SK-N-SH (cell line): Measurements from ENCODE around the gene ARAP1. TPM values are rescaled to one million over a fixed set of nuclear protein-coding genes. Genes with fewer than 3 reads are reported as not detected.

Experiments used
- CTCF ChIA-PET: fragments of 300-600, 350-600 bp; formaldehyde crosslinking; extraction: SDS; loops from one replicate; lab custom pipeline; 2021; lab: Yijun Ruan, JAX
- POLR2A ChIA-PET: fragments of 350-600 bp; sonication (Branson Sonifier 250); formaldehyde crosslinking; extraction: SDS; loops from one replicate; lab custom pipeline; 2020; ENCODE audit warnings: antibody characterized with exemption, inconsistent platforms; lab: Yijun Ruan, JAX
- DNase-seq: peaks from one replicate; pipeline ENCODE4 v3.0.0; 2012
- H2AFZ ChIP-seq: fragments of 200-600 bp; sonication (generic); 2 replicates; pipeline ENCODE4 v1.8.1; 2016; ENCODE audit warnings: antibody characterized with exemption, mild to moderate bottlenecking, low read depth
- H3F3A ChIP-seq: fragments of 200-600 bp; sonication (generic); replicated peaks from 2 replicates; pipeline ENCODE3; 2016; ENCODE audit warnings: antibody characterized with exemption, mild to moderate bottlenecking; ENCODE audit not compliant: insufficient read depth
- H3K27ac ChIP-seq, 2 experiments: fragments of 200-500 bp in 1 of 2; fragments of 200-600 bp in 1 of 2; sonication (Bioruptor generic) in 1 of 2; sonication (generic), shearing (Covaris generic) in 1 of 2; 2 replicates each; pipeline versions ENCODE4 v1.5.1 to v1.6.1; 2014 to 2016; ENCODE audit warnings: low read depth in 2 of 2, inconsistent platforms in 1 of 2, low read length in 1 of 2, mild to moderate bottlenecking in 1 of 2, mixed read lengths in 1 of 2
- H3K27me3 ChIP-seq: fragments of 200-600 bp; sonication (generic), shearing (Covaris generic); 2 replicates; pipeline ENCODE4 v1.6.1; 2016; ENCODE audit warnings: mixed run types; ENCODE audit not compliant: insufficient read depth
- H3K36me3 ChIP-seq, 2 experiments: fragments of 200-500 bp in 1 of 2; fragments of 200-600 bp in 1 of 2; sonication (Bioruptor generic) in 1 of 2; sonication (generic) in 1 of 2; replicated peaks in 1 of 2; 2 replicates each; pipeline versions ENCODE3 to v1.5.1; 2014 to 2016; ENCODE audit warnings: low read length in 1 of 2, mild to moderate bottlenecking in 1 of 2; ENCODE audit not compliant: insufficient read depth in 2 of 2, control insufficient read depth in 1 of 2
- H3K4me1 ChIP-seq, 2 experiments: fragments of 200-500 bp in 1 of 2; fragments of 200-600 bp in 1 of 2; sonication (Bioruptor generic) in 1 of 2; sonication (generic), shearing (Covaris generic) in 1 of 2; 2 replicates each; pipeline versions ENCODE4 v1.5.1 to v1.6.1; 2014 to 2016; ENCODE audit warnings: low read depth in 1 of 2, low read length in 1 of 2, mixed run types in 1 of 2; ENCODE audit not compliant: insufficient read depth in 2 of 2, control insufficient read depth in 1 of 2
- H3K4me2 ChIP-seq: fragments of 200-600 bp; sonication (generic), shearing (Covaris generic); 2 replicates; pipeline ENCODE4 v1.6.1; 2017; ENCODE audit warnings: mixed run types
- H3K4me3 ChIP-seq, 2 experiments: fragments of 200-500 bp in 1 of 2; fragments of 200-600 bp in 1 of 2; sonication (Bioruptor generic) in 1 of 2; sonication (generic), shearing (Covaris generic) in 1 of 2; 2 replicates each; pipeline versions ENCODE4 v1.5.1 to v1.8.1; 2014 to 2016; ENCODE audit warnings: low read depth in 2 of 2, inconsistent platforms in 1 of 2, low read length in 1 of 2, mild to moderate bottlenecking in 1 of 2, mixed read lengths in 1 of 2, moderate library complexity in 1 of 2
- H3K79me2 ChIP-seq: fragments of 200-600 bp; sonication (generic); 2 replicates; pipeline ENCODE4 v1.8.1; 2017; ENCODE audit warnings: mild to moderate bottlenecking; ENCODE audit not compliant: insufficient read depth
- H3K9ac ChIP-seq: fragments of 200-600 bp; sonication (generic); 2 replicates; pipeline ENCODE4 v1.6.1; 2017; ENCODE audit warnings: mixed run types
- H3K9me2 ChIP-seq: fragments of 200-600 bp; sonication (generic); 2 replicates; pipeline ENCODE4 v1.6.1; 2017; ENCODE audit warnings: mixed run types
- H3K9me3 ChIP-seq: fragments of 200-600 bp; sonication (generic); 2 replicates; pipeline ENCODE4 v1.6.1; 2017; ENCODE audit warnings: mixed run types, mild to moderate bottlenecking, moderate library complexity
- H4K20me1 ChIP-seq: fragments of 200-600 bp; sonication (generic); 2 replicates; pipeline ENCODE4 v1.6.1; 2017; ENCODE audit warnings: mild to moderate bottlenecking, mixed run types; ENCODE audit not compliant: insufficient read depth
- FOXJ3 ChIP-seq: sonication (generic); formaldehyde crosslinking; IDR thresholded peaks from 2 replicates; pipeline ENCODE4 v1.5.1; 2020; ENCODE audit warnings: mild to moderate bottlenecking, missing genetic modification reagents
- FOXM1 ChIP-seq: IDR thresholded peaks from 2 replicates; pipeline ENCODE4 v1.4.0; 2012; ENCODE audit warnings: low read depth, mild to moderate bottlenecking
- GABPA ChIP-seq: IDR thresholded peaks from 2 replicates; pipeline ENCODE4 v1.4.0; 2012; ENCODE audit warnings: low read depth, mild to moderate bottlenecking
- NFIC ChIP-seq: IDR thresholded peaks from 2 replicates; pipeline ENCODE4 v1.4.0; 2012; ENCODE audit warnings: borderline replicate concordance
- RCOR1 ChIP-seq: fragments of 150-350 bp; IDR thresholded peaks from 2 replicates; pipeline ENCODE4 v1.6.1; 2017; ENCODE audit warnings: antibody characterized with exemption, low read length
- RFX5 ChIP-seq: IDR thresholded peaks from 2 replicates; pipeline ENCODE4 v1.6.1; 2012; ENCODE audit warnings: mild to moderate bottlenecking, improper control_type of control experiment, low read length
- SIN3A ChIP-seq: IDR thresholded peaks from 2 replicates; pipeline ENCODE4 v1.6.1; 2012; ENCODE audit warnings: low read depth, mild to moderate bottlenecking, low read length, moderate library complexity, borderline replicate concordance
- SMC3 ChIP-seq: IDR thresholded peaks from 2 replicates; pipeline ENCODE4 v1.6.1; 2012; ENCODE audit warnings: low read depth, low read length, improper control_type of control experiment
- WGBS: methylation state at CpG from one replicate; pipeline ENCODE4 v1.1.6; 2017; ENCODE audit warnings: low lambda C conversion rate; 5-methylcytosine and 5-hydroxymethylcytosine counted together
- polyA plus RNA-seq, 3 experiments: library from polyadenylated mRNA; depleted of rRNA; stranded (reverse); fragments of >200 nt; gene quantifications; 2 replicates each; pipeline ENCODE4 v1.2.3, GENCODE V29; 2012
- TF ChIP-seq, protein P1 (sequence below): fragments of 150-350 bp; IDR thresholded peaks from 2 replicates; pipeline ENCODE4 v1.6.1; 2017; ENCODE audit warnings: antibody characterized with exemption, low read length, low read depth, borderline replicate concordance
- TF ChIP-seq, protein P2 (sequence below): IDR thresholded peaks from 2 replicates; pipeline ENCODE4 v1.4.0; 2012; ENCODE audit warnings: low read depth, borderline replicate concordance
- TF ChIP-seq, protein P3 (sequence below): IDR thresholded peaks from 2 replicates; pipeline ENCODE4 v1.4.0; 2012; ENCODE audit warnings: low read depth
- TF ChIP-seq, protein P4 (sequence below): IDR thresholded peaks from 2 replicates; pipeline ENCODE4 v1.4.0; 2012; ENCODE audit warnings: low read depth, borderline replicate concordance
- TF ChIP-seq, protein P5 (sequence below): IDR thresholded peaks from 2 replicates; pipeline ENCODE4; 2012

ARAP1 gene
- polyA plus RNA-seq, 1 of the 3 experiments (the other 2 are of a cell fraction) = 56.6 TPM

DNA sequence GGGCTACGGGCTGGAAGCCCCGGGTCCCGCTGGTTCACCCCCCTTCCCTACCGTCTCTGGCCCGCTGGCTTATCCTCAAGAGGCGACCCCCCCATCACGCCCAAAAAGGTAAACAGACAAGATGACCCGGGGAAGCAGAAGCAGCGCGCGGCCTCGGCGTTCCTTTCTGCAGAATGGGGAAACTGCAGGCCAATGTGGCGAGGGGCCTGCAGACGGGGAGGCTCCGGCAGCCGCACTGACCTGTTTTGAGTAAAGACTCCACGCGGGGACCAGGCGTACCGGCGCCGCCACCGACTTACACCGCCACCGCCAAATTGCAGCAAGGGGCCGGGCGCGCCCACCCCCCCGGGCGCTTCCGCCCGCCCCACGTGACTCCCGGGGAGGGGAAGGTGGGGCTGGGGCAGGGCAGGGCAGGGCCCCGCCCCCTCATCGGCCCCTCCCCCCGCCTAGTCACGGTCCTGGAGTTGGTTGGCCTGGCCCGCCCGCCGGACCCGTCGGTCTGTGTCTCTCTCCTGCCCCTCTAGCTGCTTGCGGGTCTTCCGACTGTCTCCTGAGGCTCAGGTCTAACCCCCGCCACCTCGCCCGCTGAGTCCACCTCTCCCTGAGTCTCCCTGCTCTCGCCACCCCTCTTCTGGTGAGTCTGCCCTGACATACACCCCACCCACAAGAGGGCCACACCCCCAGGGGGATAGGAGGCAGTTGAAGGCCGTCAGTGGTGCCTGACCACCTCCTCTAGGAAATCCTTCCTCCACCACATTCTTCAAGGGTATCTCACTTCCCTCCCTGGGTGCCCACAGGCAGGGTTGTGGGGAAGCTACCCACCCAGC, at the start of gene ARAP1 (continued):
- TF ChIP-seq SIN3A = no peak; the same call in 1 of the 2 replicates
- TF ChIP-seq, protein P1, sequence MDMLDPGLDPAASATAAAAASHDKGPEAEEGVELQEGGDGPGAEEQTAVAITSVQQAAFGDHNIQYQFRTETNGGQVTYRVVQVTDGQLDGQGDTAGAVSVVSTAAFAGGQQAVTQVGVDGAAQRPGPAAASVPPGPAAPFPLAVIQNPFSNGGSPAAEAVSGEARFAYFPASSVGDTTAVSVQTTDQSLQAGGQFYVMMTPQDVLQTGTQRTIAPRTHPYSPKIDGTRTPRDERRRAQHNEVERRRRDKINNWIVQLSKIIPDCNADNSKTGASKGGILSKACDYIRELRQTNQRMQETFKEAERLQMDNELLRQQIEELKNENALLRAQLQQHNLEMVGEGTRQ = peak; percentile 54; the same call in 1 of the 2 replicates
- TF ChIP-seq SMC3 = no peak
- 0 out of 2 replicates have a peak, but pooled peaks have one; percentile 19 for TF ChIP-seq RCOR1
- TF ChIP-seq NFIC = 0 out of 2 replicates have a peak, but pooled peaks have one; percentile 3
- TF ChIP-seq, protein P2, sequence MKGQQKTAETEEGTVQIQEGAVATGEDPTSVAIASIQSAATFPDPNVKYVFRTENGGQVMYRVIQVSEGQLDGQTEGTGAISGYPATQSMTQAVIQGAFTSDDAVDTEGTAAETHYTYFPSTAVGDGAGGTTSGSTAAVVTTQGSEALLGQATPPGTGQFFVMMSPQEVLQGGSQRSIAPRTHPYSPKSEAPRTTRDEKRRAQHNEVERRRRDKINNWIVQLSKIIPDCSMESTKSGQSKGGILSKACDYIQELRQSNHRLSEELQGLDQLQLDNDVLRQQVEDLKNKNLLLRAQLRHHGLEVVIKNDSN = peak; percentile 94
- no peak for TF ChIP-seq FOXJ3 (CRISPR knock-in tag)
- no peak for TF ChIP-seq GABPA
- no peak for TF ChIP-seq RFX5
- TF ChIP-seq, protein P3, sequence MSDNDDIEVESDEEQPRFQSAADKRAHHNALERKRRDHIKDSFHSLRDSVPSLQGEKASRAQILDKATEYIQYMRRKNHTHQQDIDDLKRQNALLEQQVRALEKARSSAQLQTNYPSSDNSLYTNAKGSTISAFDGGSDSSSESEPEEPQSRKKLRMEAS = peak; percentile 51; the same call in 1 of the 2 replicates
- TF ChIP-seq, all 33 proteins: peak for 10

DNA sequence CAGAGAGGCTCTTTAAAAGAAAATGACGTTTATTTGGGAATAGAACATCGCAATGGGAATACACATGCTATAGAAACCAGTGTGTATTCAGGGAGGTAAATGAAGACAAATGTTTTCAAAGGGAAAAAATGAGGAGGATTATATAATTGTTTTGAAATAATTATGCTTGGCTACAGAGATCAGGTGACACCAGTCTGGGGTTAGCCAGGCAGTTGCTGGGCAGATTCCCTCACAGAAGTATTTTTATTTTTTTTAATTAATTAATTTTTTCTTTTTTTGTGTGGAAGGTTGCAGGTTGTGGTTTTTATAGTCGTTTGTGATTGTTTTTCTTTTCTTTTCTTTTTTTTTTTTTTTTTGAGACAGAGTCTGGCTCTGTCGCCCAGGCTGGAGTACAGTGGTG, 47.2 kb upstream of the ARAP1 start:
- H3K27ac ChIP-seq = no peak overlapping the region
- peaks cover 5% of the 10 kb centered on the region for H3F3A ChIP-seq
- CTCF ChIA-PET = no interaction called here
- H3K4me2 ChIP-seq = no peak overlapping the region
- no peaks in the 10 kb centered on the region for H3K36me3 ChIP-seq
- no peak for DNase-seq
- no peaks in the 10 kb centered on the region for H3K9me3 ChIP-seq
- H3K9ac ChIP-seq = no peak overlapping the region
- TF ChIP-seq FOXM1 (no peak), RFX5 (peak; percentile 90)
- TF ChIP-seq, protein P3 = no peak
- TF ChIP-seq, protein P4, sequence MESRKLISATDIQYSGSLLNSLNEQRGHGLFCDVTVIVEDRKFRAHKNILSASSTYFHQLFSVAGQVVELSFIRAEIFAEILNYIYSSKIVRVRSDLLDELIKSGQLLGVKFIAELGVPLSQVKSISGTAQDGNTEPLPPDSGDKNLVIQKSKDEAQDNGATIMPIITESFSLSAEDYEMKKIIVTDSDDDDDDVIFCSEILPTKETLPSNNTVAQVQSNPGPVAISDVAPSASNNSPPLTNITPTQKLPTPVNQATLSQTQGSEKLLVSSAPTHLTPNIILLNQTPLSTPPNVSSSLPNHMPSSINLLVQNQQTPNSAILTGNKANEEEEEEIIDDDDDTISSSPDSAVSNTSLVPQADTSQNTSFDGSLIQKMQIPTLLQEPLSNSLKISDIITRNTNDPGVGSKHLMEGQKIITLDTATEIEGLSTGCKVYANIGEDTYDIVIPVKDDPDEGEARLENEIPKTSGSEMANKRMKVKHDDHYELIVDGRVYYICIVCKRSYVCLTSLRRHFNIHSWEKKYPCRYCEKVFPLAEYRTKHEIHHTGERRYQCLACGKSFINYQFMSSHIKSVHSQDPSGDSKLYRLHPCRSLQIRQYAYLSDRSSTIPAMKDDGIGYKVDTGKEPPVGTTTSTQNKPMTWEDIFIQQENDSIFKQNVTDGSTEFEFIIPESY = no peak
- TF ChIP-seq, protein P5, sequence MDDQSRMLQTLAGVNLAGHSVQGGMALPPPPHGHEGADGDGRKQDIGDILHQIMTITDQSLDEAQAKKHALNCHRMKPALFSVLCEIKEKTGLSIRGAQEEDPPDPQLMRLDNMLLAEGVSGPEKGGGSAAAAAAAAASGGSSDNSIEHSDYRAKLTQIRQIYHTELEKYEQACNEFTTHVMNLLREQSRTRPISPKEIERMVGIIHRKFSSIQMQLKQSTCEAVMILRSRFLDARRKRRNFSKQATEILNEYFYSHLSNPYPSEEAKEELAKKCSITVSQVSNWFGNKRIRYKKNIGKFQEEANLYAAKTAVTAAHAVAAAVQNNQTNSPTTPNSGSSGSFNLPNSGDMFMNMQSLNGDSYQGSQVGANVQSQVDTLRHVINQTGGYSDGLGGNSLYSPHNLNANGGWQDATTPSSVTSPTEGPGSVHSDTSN = no peak
- POLR2A ChIA-PET = no interaction called here
- H3K9me2 ChIP-seq = no peaks in the 10 kb centered on the region
- H3K79me2 ChIP-seq = no peaks in the 10 kb centered on the region
- WGBS = 71% methylated on average over 4 of the region's 4 CpGs
- no peaks in the 10 kb centered on the region for H3K27me3 ChIP-seq
- H2AFZ ChIP-seq = no peak overlapping the region
- no peaks in the 10 kb centered on the region for H4K20me1 ChIP-seq
- peaks cover 0 to 3% of the 10 kb centered on the region in 2 experiments; a peak in 1 of 4 replicates for H3K4me1 ChIP-seq
- no peak overlapping the region for H3K4me3 ChIP-seq
